Fibroblast of skin of left biceps (primary cell): ENCODE results near the gene LRRC70.

ENCODE experiments used
- DNase-seq, 2 experiments: peaks; one replicate each; pipeline ENCODE4 v3.0.0-alpha.2; 2013; ENCODE audit warnings: low read depth in 2 of 2

Gene LRRC70

GRCh38 chr5:62575066-62575465 is 3.6 kb upstream of the LRRC70 start:
- no peak for DNase-seq

- DNase-seq = no peak
These were observed 3.1 kb upstream of the LRRC70 start for GRCh38 chr5:62575489-62575888.

- DNase-seq = no peak
These were observed 1.9 kb upstream of the LRRC70 start for GRCh38 chr5:62576570-62577170.

- no peak for DNase-seq
These were observed 1.1 kb upstream of the LRRC70 start for GRCh38 chr5:62577488-62577887.

- DNase-seq = no peak
These were observed 1.1 kb downstream of the LRRC70 start for GRCh38 chr5:62579761-62580160.

- no peak for DNase-seq
These were observed 3.4 kb downstream of the LRRC70 start for GRCh38 chr5:62581836-62582597.

- DNase-seq = no peak
These were observed 5.8 kb downstream of the LRRC70 start for GRCh38 chr5:62584391-62584790.

GRCh38 chr5:62585306-62585705 is 6.7 kb downstream of the LRRC70 start:
- DNase-seq = no peak

- DNase-seq = no peak
These were observed 7.1 kb downstream of the LRRC70 start for GRCh38 chr5:62585751-62586150.

GRCh38 chr5:62587737-62588136 is 9.1 kb downstream of the LRRC70 start:
- DNase-seq = no peak

- DNase-seq = no peak
These were observed 10.0 kb downstream of the LRRC70 start for GRCh38 chr5:62588668-62589067.

GRCh38 chr5:62589504-62589903 is 10.9 kb downstream of the LRRC70 start:
- DNase-seq = no peak

GRCh38 chr5:62590387-62590786 is 11.8 kb downstream of the LRRC70 start:
- DNase-seq = no peak

GRCh38 chr5:62592558-62592957 is 13.9 kb downstream of the LRRC70 start:
- no peak for DNase-seq

GRCh38 chr5:62593331-62593730 is 14.7 kb downstream of the LRRC70 start:
- DNase-seq = no peak

- DNase-seq = no peak
These were observed 15.9 kb downstream of the LRRC70 start for GRCh38 chr5:62594364-62594984.

GRCh38 chr5:62596096-62596495 is 17.5 kb downstream of the LRRC70 start:
- DNase-seq = no peak

- no peak for DNase-seq
These were observed 18.1 kb downstream of the LRRC70 start for GRCh38 chr5:62596691-62597090.

GRCh38 chr5:62597314-62597713 is 18.7 kb downstream of the LRRC70 start:
- no peak for DNase-seq

GRCh38 chr5:62600560-62601252 is 22.1 kb downstream of the LRRC70 start:
- no peak for DNase-seq

- DNase-seq = no peak
These were observed 25.3 kb downstream of the LRRC70 start for GRCh38 chr5:62603934-62604333.

- DNase-seq = no peak
These were observed 27.0 kb downstream of the LRRC70 start for GRCh38 chr5:62605638-62606037.

- no peak for DNase-seq
These were observed 28.3 kb downstream of the LRRC70 start for GRCh38 chr5:62606878-62607277.
